DMS53 (cell line): ENCODE data around the gene MZT2A.
"Not testable (repeated sequence)": the region's sequence is repeated elsewhere in the genome, so short reads cannot be mapped to it uniquely, and the experiment has no call there.

ENCODE experiments used
- DNase-seq: peaks from one replicate; lab custom pipeline; 2025; lab: John Stamatoyannopoulos, UW

The MZT2A gene

GRCh38 chr2:131520526-131520925 is 28.3 kb upstream of the MZT2A start:
- DNase-seq = no peak

- not testable (repeated sequence) for DNase-seq
Measured at GRCh38 chr2:131519871-131520470, 27.8 kb upstream of the MZT2A start.

GRCh38 chr2:131519466-131519865 is 27.3 kb upstream of the MZT2A start:
- no peak for DNase-seq

GRCh38 chr2:131518531-131518930 is 26.3 kb upstream of the MZT2A start:
- not testable (repeated sequence) for DNase-seq

- not testable (repeated sequence) for DNase-seq
Measured at GRCh38 chr2:131517856-131518255, 25.7 kb upstream of the MZT2A start.

- no peak for DNase-seq
Measured at GRCh38 chr2:131517106-131517831, 25.1 kb upstream of the MZT2A start.

GRCh38 chr2:131516621-131517020 is 24.4 kb upstream of the MZT2A start:
- DNase-seq = not testable (repeated sequence)

GRCh38 chr2:131516011-131516410 is 23.8 kb upstream of the MZT2A start:
- DNase-seq = no peak

GRCh38 chr2:131515235-131515634 is 23.0 kb upstream of the MZT2A start:
- not testable (repeated sequence) for DNase-seq

GRCh38 chr2:131514408-131515166 is 22.4 kb upstream of the MZT2A start:
- not testable (repeated sequence) for DNase-seq

GRCh38 chr2:131511969-131512870 is 20.0 kb upstream of the MZT2A start:
- DNase-seq = not testable (repeated sequence)

- DNase-seq = not testable (repeated sequence)
Measured at GRCh38 chr2:131511291-131511968, 19.2 kb upstream of the MZT2A start.

- no peak for DNase-seq
Measured at GRCh38 chr2:131509615-131510014, 17.4 kb upstream of the MZT2A start.

GRCh38 chr2:131504082-131504750 is 12.0 kb upstream of the MZT2A start:
- not testable (repeated sequence) for DNase-seq

GRCh38 chr2:131503587-131503986 is 11.4 kb upstream of the MZT2A start:
- not testable (repeated sequence) for DNase-seq

GRCh38 chr2:131498321-131498973 is 6.2 kb upstream of the MZT2A start:
- DNase-seq = not testable (repeated sequence)

GRCh38 chr2:131495506-131495905 is 3.3 kb upstream of the MZT2A start:
- not testable (repeated sequence) for DNase-seq

- DNase-seq = no peak
Measured at GRCh38 chr2:131493199-131493968, 1.2 kb upstream of the MZT2A start.
